ENCODE results near the gene COL5A1.

The COL5A1 gene

DNA sequence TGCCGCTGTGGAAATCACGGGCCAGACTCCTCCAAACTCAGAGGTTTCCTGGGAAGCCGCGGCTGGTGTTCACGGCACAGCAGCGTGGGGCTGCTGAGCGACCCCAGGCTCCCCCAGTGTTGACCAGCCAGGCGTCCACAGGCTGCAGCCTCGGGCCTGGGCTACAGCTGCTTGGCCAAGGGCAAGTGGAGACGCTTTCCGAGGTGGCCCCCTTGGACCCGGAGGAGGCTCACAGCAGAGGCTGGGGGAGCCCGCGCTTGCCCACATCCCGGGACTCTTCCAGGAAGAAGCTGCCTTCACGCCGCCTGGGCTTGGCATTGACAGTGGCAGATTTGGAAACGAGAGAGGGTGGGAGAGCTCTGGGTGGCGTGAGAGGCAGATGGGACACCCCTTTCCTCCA is 186.0 kb downstream of the COL5A1 start:
- no peak for FAIRE-seq
- no peak for DNase-seq (ENCODE audit: insufficient read length, low spot score)

DNA sequence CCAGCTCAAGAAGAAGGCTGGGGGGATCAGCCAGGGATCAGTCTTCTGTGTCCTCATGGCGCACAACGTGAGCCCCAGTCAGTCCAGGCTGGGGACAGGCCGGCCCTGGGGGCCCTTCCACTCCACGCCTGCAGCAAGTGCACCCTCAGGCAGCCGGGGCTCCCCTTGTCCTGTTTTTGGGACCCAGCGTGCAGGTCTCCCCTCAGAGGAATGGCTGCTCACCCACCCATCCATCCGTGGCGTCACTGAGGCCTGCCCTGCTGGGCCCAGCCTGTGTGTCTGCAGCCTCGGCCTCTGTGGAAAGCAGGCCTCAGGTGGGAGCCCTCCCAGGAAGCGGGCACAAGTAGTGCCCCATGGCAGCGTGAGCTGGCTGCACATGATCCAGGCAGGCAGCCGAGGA is 186.4 kb downstream of the COL5A1 start:
- FAIRE-seq (no peak), DNase-seq (ENCODE audit: insufficient read length, low spot score) (no peak)

DNA sequence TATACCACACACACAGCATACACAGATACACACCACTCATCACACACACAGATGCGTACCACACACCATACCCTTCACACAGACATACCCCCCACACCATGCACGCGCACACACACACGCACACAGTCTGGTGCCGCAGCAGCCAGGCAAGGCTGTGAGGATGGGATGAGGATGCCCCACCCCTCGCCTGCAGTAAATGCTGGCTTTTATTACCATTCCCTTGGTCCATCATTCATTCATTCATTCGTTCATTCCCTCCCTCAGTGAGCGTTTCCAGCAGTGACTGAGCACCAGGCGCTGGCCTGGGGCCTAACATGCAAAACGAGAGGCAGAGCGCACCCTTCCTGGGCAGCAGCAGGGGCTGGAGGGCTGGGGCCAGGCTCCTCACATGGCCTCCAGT is 187.3 kb downstream of the COL5A1 start:
- FAIRE-seq (no peak), DNase-seq (ENCODE audit: insufficient read length, low spot score) (no peak)

DNA sequence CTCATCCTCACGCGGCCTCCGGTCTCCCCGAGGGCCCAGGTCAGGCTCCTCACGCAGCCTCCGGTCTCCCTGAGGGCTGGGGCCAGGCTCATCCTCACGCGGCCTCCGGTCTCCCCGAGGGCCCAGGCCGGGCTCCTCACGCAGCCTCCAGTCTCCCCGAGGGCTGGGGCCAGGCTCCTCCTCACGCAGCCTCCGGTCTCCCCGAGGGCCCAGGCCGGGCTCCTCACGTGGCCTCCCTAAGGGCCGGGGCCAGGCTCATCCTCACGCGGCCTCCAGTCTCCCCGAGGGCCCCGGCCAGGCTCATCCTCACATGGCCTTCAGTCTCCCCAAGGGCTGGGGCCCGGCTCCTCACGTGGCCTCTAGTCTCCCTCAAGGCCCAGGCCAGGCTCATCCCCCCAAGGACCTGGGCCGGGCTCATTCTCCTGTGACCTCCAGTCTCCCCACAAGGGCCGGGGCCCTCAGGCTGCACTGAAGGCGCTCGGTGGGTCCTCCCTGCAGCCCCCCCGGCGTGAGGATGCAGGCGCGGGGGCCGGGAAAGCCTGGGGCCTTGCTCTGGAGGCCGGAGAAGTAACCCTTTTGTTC is 187.8 kb downstream of the COL5A1 start:
- FAIRE-seq (no peak), DNase-seq (ENCODE audit: insufficient read length, low spot score) (no peak)

DNA sequence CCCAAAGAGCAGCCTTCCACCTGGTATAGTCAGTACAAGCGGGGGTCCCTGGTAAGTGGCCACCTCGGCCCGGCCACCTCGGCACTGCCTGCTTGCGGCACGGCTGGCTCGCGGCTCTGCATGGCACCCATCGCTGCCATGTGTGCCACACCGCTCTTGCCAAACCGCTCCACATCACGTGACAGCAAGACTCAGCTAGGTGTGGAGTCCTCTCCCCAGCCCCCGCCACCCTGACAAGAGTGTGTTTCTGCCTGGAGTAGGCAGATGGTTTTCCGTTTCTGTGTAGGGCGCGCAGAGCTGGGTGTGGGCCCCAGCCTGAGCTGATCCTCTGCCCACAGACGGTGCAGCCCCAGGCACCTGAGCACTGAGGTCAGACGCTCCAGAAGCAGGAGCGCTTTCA is 188.5 kb downstream of the COL5A1 start:
- DNase-seq (ENCODE audit: insufficient read length, low spot score) = no peak
- FAIRE-seq = no peak

DNA sequence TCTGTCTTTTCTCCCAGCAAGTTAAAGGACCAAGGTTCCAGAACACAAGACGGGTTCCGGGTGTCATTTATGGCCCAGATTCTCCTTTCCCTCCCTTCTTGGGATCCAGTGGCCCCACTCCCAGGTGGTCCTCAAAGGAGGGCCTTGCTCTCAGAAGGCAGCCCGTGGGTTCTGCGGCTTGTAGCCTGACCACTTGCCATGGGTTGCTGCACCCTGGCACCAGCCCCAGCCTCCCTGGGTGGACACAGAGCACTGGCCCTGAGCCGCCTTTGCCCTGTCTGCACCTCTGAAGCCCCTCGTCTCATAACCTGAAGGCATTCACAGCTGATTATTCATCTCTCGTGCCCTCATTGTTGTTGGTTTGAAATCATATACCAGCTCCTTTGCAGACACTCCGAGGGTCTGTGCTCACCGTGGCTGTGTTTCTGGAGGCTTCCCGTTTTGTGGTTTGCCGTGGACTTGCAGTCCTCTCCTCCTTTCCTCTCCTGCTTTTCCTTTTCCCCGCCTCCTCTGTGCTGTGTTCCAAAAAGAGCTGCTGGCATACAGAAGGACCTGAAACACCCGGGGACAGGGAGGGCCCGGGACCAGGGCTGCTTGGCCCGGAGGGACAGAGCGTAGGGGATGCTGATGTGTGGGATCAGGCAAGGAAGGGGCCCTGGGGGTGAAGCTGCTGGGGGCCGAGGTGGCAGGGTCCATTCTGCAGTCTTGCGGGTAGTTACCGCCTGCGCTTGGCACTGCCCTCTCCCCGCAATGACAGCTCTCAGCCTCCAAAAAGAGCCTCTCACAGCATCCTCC is 189.5 kb downstream of the COL5A1 start:
- FAIRE-seq = no peak
- DNase-seq (ENCODE audit: insufficient read length, low spot score) = no peak

DNA sequence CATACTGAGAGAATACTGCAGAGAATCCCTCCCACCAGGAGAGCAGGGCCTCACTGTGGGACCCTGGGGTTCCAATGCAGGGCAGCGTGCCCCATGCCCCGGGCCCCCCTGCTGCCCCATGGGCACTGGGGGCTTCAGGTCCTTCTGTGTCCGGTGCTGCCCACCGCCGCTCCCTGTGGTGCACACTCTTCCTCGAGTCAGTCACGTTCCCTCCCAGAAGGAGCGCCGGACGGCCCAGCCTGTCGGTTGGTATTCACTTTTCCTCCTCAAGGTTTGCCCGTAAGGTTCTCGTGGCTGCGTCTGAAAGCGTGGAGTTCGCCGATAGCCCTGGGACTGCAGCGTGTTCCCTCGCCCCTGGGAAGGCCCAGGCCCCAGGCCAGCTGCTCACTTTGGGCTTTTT is 190.9 kb downstream of the COL5A1 start:
- FAIRE-seq = no peak
- DNase-seq (ENCODE audit: insufficient read length, low spot score) = no peak

DNA sequence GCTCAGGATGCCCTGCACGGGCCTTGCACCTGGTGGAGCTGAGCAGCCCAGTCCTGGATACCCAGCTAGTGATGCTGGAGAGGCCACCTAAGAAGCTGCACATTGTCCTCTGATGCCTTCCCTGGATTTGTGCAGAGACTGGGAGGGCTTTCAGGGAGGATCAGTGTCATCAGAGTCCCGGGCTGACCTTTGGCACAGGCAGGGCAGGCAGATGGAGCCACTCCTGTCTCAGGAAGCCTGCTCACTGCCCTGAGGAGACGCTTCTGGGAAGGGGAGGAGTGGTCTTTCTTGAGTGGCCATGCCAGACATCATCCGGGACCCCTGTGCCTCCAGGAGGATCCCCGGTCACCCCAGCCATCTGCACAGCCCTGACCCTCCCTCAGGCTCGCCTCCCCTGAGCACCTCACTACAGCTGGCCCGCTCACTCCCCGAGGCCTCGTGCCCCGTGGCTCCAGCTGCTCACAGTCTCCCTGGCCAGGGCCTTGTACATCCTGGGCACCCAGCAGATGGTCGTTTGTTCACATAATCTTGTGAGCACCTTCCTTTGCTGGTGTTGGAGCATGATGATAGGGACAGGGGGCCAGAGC is 191.8 kb downstream of the COL5A1 start:
- DNase-seq (ENCODE audit: insufficient read length, low spot score) (no peak), FAIRE-seq (no peak)

DNA sequence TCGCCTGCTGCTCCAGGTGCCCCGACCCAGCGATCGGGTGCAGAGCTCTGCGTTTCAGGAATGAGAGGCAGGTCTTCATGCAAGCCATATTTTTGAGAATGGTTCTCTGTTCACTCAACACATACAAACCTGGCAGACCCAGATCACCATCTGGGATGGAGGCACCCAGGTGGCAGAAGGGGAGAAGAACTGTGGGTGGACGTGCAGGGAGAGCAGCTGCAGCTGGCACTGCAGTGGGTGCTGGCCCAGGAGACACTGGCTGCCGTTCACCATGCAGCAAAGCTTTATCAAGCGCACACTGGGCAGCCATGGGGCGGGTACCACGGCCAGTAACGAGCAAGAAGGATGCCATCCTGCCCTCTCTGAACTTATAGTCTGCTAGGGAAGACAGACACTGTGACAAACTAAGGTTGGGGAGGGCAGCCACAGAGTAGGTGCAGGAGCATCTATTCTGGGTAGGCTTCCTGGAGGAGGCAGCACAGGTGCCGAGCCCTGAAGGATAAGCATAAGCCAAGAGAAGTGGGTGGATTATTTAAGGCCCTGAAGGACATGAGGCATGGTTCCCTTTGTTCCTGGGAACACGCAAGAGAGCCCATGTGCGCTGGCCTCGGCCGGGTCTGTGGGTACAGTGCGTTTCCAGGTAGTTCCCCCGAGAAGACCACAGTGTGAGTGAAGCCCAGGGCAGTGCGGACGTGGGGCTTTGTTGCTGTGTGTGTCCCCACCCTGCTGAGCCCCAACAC is 192.8 kb downstream of the COL5A1 start:
- FAIRE-seq (no peak), DNase-seq (ENCODE audit: insufficient read length, low spot score) (no peak)

DNA sequence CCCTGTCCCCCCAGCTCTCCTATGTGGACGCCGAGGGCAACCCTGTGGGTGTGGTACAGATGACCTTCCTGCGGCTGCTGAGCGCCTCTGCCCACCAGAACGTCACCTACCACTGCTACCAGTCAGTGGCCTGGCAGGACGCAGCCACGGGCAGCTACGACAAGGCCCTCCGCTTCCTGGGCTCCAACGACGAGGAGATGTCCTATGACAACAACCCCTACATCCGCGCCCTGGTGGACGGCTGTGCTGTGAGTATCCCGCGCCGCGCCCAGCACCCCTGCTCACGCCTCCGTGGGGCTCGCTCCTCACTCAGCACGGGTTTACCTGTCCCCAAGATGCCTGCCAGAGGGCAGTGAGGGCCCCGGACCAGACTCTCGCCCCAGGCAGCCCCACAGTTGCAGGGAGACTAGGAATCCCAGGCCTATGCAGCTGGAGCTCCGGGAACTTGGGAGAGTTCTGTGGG is 193.4 kb downstream of the COL5A1 start:
- FAIRE-seq = no peak
- DNase-seq (ENCODE audit: insufficient read length, low spot score) = no peak

DNA sequence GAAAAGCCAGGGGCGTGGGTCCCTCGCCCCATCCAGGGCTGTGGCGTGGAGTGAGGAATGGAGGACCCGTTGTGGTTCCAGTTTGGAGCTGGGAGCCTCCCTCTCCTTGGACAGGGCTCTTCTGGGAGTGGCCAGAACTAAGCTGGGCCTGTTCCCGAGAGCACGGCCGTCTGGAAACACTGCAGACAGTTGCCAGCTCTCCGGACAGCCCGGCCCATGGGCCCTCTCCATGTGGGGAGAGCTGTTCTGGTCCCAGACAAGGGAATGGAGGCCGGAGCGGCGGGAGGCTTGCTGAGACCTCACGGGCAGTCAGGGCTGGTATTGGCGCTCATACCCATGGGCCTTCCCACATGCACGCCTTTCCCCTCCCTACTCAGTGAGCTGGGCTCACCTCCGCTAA is 193.8 kb downstream of the COL5A1 start:
- no peak for DNase-seq (ENCODE audit: insufficient read length, low spot score)

DNA sequence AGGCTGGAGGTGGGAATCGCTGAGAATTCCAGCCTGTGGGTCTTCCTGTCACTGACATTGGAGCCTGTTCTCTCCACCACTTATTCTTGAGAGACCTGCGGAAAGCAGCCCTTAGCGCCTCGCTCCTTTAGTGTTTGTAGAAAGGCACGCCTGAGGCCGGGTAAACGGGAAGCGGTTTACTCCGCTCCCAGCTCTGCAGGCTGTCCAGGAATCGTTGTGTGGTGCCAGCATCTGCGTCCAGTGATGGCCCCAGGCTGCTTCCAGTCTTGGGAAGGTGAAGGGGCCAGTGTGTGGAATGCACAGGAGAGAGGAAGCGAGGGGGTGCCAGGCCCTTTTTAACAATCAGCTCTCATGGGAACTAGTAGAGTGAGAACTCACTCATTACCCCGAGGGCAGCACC is 194.4 kb downstream of the COL5A1 start:
- DNase-seq (ENCODE audit: insufficient read length, low spot score) (no peak), FAIRE-seq (no peak)

More for the DNA sequence above, 193.8 kb downstream of the COL5A1 start:
- FAIRE-seq = no peak

DNA sequence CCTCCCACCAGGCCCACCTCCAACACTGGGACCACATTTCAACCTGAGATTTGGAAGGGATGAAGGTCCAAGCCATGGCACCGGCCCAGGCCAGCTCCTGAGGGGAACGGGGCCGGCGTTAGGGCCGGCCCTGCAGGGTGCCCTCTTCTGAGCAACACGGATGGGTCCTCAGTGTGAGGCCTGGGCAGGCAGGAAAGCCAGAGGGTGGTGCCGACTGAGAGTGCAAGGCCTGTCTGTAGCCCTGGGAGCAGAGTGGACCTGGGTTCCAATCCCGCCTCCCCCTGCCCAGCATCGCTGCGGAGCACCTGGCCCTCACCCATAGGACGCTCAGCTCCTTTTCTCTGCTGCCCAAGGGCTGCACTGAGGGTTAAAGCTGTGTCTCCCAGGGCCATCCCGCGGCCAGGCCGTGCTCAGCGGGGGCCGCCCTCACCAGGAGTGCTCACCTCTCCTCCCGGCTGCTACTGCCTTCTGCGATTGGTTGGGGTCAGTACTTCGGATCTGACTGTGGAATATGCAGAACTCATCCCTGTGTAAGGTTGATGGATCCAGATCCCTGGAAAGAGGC is 194.9 kb downstream of the COL5A1 start:
- DNase-seq (ENCODE audit: insufficient read length, low spot score) (no peak), FAIRE-seq (no peak)

DNA sequence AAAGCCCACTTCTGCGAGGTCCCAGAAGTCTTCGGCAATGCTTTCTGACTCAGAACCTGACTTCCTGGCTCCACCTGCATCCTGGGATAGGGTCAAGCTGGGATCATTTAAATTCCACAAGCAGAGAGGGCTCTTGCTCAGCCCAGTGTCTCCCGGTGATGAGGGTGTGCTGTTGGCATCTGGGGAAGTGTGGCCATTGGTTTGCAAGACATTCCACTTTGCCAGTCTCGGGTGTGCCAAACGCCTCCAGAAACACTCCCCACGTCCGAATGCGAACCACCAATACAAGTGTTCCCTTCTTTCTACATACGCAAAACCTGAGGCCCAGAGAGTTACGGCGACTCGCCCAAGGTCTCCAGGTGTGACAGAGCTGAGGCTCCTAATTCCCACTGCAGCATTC is 195.9 kb downstream of the COL5A1 start:
- DNase-seq (ENCODE audit: insufficient read length, low spot score) (no peak), FAIRE-seq (no peak)

DNA sequence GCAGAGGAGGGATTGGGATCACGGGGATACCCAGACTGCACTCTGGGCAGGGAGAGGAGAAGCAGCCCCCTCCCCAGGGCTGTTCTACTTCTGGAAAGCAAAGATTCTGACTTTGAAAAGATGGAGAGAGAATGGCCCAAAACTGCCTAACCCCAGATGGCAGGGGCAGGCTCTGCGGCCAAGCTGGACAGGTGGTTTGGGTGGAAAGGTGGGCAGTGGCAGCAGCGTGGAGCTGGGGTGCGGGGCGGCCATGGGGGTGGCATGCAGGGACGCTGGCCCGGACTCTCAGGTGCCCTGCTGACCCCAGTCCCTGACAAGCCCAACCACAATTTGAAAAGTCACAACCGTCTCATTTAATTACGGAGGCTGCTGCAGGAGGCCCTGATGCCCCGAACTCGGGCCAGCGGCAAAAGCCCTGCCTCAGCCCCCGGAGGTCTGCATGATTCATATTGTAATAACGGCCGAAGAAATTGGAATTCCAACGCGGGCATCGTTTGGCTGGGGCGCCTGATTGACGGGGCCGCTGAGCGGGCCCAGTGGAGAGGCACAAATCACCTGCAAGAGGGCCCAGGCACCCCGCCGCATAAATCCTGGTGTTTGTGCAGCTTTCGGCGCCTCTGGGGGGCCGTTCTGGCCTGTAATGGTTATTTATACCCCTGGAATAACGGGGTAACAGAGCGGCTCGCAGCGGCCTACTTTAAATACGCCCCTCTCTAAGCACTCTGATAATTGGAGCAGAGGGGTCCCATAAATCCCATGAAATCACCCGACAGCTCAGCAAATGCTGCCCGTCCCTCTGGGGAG is 197.2 kb downstream of the COL5A1 start:
- DNase-seq (ENCODE audit: insufficient read length, low spot score) (no peak), FAIRE-seq (no peak)

DNA sequence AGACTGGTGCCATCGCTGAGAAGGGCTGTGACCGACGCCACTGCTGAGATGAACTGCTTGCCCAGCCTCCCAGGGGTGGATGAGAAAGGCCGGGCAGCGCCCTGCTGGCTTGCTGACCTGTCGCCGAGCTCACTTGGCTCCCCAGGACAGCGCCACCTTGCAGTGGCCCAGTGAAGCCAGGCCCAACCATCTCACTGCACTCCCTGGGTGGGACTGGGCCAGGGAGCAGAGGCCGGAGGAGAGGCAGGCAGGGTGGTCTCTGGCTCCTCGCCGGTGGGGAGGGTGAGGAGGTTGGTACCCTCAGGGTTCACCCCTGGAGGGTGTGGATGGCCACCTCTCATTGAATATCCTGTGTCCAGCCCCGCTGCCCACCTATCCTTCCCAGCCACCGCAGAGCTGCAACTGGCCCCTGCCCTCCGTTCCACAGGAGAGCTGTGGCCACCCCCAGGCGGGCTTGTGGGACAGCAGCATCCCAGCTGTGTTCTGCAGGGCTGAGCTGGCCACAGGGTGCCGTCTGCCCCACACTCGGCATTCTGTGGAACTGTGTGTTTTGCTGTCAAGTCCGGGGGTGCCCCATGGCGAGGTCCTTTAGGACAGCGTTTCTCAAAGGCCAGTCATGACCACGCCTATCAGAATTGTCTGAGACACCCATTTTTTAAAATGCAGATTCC is 198.0 kb downstream of the COL5A1 start:
- DNase-seq (ENCODE audit: insufficient read length, low spot score) = no peak

DNA sequence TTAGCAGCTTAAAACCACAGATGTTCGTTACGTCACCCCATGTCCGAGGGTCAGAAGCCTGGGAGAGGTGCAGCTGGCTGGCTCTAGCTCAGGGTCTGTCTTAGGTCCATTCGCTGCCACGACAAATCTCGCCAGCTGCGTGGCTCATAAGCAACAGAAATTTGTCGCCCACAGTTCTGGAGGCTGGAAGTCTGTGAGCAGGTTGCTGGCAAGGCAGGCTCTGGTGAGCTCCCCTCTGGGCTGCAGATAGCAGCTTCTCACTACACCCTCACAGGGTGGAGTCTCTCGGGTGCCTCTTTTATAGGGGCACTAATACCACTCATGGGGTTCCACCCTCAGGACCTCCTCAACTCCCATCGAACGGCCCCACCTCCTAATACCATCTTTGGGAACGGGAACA is 198.9 kb downstream of the COL5A1 start:
- FAIRE-seq = no peak

More for the DNA sequence above, 198.0 kb downstream of the COL5A1 start:
- no peak for FAIRE-seq

DNA sequence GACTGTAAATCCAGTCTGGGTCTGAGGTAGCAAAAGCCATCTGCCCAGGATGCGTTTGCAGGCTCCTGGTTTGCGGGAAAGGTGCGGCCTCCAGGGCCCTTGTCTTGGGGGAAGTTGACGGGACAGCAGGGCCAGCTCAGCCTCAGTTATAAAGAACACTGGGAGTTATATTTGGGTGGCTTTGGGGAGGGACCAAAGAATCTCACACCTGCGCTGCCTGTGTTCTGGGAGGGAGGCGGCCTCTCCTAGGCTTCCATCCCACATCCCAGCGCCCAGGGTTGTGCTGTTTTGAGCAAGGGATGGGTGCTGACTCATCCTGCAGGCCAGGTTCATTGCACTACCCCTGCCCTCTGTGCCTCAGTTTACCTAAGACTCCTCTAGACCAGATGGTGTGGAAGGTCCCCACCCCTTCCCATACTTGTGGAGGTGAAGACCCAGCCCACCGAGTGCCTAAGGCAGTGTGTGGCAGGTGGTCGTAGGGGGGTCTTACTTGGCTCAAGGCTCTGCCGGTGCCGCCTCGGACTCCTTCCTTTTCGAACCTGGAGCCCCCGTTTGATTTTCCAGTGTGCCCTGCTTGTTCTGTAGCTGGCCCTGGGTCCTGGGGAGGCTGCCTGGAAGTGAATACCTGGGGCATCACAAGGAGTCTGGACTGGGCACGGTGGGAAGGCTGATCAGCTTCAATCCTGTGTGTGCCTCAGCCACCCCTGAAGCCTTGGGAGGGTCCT is 199.7 kb downstream of the COL5A1 start:
- no peak for FAIRE-seq
- DNase-seq (ENCODE audit: insufficient read length, low spot score) = no peak

More for the DNA sequence above, 198.9 kb downstream of the COL5A1 start:
- no peak for DNase-seq (ENCODE audit: insufficient read length, low spot score)

DNA sequence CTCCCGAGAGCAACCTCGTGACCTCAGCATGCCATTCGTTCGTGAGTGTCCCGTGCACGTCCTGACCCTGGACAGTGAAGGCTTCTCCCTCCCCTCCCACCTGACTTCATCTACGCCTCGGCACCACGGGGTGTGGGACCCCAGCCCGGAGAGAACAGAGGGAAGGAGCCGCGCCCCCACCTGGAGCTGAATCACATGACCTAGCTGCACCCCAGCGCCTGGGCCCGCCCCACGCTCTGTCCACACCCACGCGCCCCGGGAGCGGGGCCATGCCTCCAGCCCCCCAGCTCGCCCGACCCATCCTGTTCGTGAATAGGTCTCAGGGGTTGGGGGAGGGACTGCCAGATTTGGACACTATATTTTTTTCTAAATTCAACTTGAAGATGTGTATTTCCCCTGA is 200.7 kb downstream of the COL5A1 start:
- FAIRE-seq (no peak), DNase-seq (ENCODE audit: insufficient read length, low spot score) (no peak)

Data from GM19239 (cell line).